ENCODE results near the gene TPM2.

- TF ChIP-seq CTCF (IDR thresholded peaks at IDR 0.05) (no peak), EZH2 (IDR thresholded peaks at IDR 0.05; ENCODE audit: borderline replicate concordance, insufficient read depth, low read depth, low read length, poor library complexity, severe bottlenecking) (no peak)
These were observed 16.2 kb upstream of the TPM2 start for GRCh38 chr9:35705836-35706430.
